ENCODE results near the gene LRRC41.
"Not testable (repeated sequence)": the region's sequence is repeated elsewhere in the genome, so short reads cannot be mapped to it uniquely, and the experiment has no call there.

LRRC41 gene

DNA sequence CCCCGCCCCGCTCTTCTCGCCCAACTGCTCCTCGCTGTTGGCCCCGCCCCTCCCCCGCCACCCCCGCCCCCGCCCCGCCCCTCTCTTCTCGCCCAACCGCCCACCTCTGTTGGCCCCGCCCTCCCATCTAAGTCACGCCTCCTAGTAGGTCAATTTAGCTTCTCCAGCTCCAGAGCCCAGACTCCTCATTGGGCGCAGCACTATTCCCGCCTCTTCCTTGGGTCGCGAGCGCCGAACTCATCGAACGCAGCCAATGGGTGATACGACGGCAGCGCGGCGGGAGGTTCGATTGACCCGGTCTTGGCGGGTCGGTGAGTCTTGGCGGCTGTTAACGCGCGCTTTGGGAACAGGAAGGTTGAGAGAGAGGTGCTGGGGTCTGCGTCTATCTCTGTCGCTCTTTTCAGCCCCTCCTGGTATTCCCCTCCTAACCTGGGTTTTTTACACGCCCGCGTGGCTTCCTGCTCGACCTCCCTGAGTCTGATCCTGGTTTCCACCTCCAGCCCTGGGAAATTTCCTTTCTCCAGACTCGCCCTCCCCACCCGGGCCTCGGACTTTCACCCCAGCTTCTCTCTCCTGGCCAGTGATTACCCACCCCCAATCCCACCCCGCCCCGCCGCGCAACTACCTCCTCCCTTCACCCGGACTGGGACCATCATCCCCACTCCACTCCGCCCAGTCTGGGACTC, 55.8 kb downstream of the LRRC41 start, which contains the start of gene RAD54L:
TSS of gene RAD54L (plus strand) at position 328 of the 686 bp plus-strand sequence. CDS start 643 bp downstream, outside the sequence.
- in situ Hi-C loops (cut with HindIII; ENCODE audit: low sequenced_read_pairs), result no loop called here
- H3K4me3 ChIP-seq (ENCODE audit: low read depth, low read length), result peak within 1 kb of the TSS; percentile 78
- DNase-seq (ENCODE audit: low read depth), result peak; percentile 98
- TF ChIP-seq, protein P1, sequence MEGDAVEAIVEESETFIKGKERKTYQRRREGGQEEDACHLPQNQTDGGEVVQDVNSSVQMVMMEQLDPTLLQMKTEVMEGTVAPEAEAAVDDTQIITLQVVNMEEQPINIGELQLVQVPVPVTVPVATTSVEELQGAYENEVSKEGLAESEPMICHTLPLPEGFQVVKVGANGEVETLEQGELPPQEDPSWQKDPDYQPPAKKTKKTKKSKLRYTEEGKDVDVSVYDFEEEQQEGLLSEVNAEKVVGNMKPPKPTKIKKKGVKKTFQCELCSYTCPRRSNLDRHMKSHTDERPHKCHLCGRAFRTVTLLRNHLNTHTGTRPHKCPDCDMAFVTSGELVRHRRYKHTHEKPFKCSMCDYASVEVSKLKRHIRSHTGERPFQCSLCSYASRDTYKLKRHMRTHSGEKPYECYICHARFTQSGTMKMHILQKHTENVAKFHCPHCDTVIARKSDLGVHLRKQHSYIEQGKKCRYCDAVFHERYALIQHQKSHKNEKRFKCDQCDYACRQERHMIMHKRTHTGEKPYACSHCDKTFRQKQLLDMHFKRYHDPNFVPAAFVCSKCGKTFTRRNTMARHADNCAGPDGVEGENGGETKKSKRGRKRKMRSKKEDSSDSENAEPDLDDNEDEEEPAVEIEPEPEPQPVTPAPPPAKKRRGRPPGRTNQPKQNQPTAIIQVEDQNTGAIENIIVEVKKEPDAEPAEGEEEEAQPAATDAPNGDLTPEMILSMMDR (IDR thresholded peaks at IDR 0.05; ENCODE audit: low read depth, low read length, missing control alignments), result no peak

DNA sequence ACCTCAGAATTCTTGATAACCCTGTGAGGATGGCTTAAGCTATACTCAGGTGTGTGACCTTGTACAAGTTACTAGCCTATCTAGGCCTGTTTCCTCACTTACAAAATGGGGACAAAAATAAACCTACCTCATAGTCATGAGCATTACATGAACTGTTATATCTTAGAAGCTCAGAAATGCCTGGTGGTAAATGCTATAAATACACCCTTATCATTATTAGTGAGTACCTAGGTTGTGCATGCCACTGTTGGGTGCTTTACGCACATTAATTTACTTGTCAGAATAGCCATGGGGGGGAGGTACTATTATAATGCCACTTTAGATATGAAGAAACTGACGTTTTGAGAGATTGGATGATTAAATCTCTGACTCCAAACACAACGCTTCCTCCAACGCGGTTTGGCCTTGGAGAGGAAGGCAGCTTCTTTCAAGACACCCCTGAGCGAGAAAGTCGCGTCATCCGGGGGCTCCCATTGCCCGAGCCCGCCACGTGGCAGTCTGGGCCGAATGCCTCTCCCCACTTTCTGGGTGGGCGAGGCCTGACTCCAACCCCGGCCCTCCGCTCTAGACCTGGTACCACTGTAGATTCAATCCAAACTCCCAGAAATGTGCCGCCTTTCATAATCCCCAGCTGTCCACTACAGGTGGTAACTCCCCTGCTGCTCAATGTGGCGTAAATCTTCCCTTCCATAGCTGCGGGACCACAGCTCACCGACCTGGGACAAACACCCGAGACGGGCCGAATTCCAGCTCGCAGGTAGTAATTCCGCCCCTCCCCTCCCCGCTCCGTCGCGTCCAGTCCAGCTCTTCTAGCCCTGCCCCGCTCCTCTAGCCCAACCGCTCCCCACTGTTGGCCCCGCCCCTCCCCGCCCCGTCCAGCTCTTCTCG, 56.6 kb downstream of the LRRC41 start:
- in situ Hi-C loops (cut with HindIII; ENCODE audit: low sequenced_read_pairs), result no loop called here
- TF ChIP-seq, protein P1 (IDR thresholded peaks at IDR 0.05; ENCODE audit: low read depth, low read length, missing control alignments), result no peak
- peak; percentile 8 for DNase-seq (ENCODE audit: low read depth)
- peak overlapping the region; percentile 78 for H3K4me3 ChIP-seq (ENCODE audit: low read depth, low read length)

GRCh38 chr1:46246136-46246535, 57.3 kb downstream of the LRRC41 start:
- DNase-seq (ENCODE audit: low read depth); in situ Hi-C loops (cut with HindIII; ENCODE audit: low sequenced_read_pairs); H3K4me3 ChIP-seq (ENCODE audit: low read depth, low read length): not testable (repeated sequence)

GRCh38 chr1:46244656-46245371, 58.6 kb downstream of the LRRC41 start:
- H3K4me3 ChIP-seq (ENCODE audit: low read depth, low read length), result no peak overlapping the region
- in situ Hi-C loops (cut with HindIII; ENCODE audit: low sequenced_read_pairs), result no loop called here
- TF ChIP-seq, protein P1 (IDR thresholded peaks at IDR 0.05; ENCODE audit: low read depth, low read length, missing control alignments), result peak; percentile 34
- DNase-seq (ENCODE audit: low read depth), result no peak

DNA sequence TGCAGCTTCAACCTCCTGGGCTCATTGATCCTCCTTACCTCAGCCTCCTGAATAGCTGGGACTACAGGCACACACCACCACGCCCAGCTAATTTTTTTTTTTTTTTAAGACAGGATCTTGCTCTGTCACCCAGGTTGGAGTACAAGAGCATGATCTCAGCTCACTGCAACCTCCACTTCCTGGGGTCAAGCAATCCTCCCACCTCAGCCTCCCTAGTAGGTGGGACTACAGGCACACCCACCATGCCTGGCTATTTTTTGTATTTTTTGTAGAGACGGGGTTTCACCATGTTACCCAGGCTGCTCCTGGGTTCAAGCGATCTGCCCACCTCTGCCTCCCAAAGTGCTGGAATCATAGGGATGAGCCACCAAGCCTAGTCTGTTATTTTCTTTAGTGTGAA, 59.6 kb downstream of the LRRC41 start:
- DNase-seq (ENCODE audit: low read depth); in situ Hi-C loops (cut with HindIII; ENCODE audit: low sequenced_read_pairs); H3K4me3 ChIP-seq (ENCODE audit: low read depth, low read length): not testable (repeated sequence)

DNA sequence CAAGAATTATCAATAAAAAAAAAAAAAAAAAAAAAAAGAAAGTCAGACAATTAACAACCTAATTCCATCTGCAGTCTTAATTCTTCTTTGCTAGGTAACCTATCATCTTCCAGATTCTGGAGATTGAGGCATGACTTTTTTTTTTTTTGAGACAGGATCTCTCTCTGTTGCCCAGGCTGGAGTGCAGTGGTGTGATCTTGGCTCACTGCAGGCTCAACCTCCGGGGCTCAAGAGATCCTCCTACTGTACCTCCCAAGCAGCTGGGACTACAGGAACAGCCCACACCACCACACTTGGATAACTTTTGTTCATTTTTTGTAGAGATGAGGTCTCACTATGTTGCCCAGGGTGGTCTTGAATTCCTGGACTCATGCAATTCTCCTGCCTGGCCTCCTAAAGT, 60.5 kb downstream of the LRRC41 start:
- in situ Hi-C loops (cut with HindIII; ENCODE audit: low sequenced_read_pairs), result no loop called here
- DNase-seq (ENCODE audit: low read depth), result no peak
- no peak overlapping the region for H3K4me3 ChIP-seq (ENCODE audit: low read depth, low read length)
- TF ChIP-seq, protein P1 (IDR thresholded peaks at IDR 0.05; ENCODE audit: low read depth, low read length, missing control alignments), result no peak

DNA sequence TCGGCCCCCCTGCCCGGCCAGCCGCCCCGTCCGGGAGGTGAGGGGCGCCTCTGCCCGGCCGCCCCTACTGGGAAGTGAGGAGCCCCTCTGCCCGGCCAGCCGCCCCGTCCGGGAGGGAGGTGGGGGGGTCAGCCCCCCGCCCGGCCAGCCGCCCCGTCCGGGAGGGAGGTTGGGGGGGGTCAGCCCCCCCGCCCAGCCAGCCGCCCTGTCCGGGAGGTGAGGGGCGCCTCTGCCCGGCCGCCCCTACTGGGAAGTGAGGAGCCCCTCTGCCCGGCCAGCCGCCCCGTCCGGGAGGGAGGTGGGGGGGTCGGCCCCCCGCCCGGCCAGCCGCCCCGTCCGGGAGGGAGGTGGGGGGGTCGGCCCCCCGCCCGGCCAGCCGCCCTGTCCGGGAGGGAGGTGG, 61.7 kb downstream of the LRRC41 start:
- H3K4me3 ChIP-seq (ENCODE audit: low read depth, low read length); DNase-seq (ENCODE audit: low read depth); in situ Hi-C loops (cut with HindIII; ENCODE audit: low sequenced_read_pairs): not testable (repeated sequence)

- in situ Hi-C loops (cut with HindIII; ENCODE audit: low sequenced_read_pairs); H3K4me3 ChIP-seq (ENCODE audit: low read depth, low read length); DNase-seq (ENCODE audit: low read depth): not testable (repeated sequence)
Measured at GRCh38 chr1:46238865-46239264, 64.6 kb downstream of the LRRC41 start.

Measured in astrocyte of the cerebellum (primary cell).